ENCODE measurements around the gene KHK. TPM values are rescaled to one million over a fixed set of nuclear protein-coding genes. Genes with fewer than 3 reads are reported as not detected.

The KHK gene
- total RNA-seq, 1 experiment from 2014 or later: 1.7 TPM

DNA sequence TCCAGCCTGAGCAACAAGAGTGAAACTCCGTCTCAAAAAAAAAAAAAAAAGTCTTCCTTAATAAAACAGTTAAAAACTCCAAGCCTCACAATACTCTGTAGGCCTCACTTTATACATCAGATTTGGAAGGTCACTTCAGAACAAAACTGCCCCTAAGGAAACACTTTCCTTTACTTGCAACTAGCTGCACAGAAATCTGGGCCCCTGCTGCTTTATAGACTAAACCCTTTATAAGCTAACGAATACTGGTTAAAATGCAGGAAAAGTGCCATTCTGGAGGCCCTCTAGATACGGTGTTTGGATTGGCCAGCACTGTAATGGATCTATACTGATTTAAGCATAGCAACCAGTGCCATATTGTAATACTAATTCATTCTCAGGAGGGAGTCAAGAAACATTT lies 38.5 kb downstream of the KHK start:
- no peak for DNase-seq (ENCODE audit: extremely low read depth, low read depth)

DNA sequence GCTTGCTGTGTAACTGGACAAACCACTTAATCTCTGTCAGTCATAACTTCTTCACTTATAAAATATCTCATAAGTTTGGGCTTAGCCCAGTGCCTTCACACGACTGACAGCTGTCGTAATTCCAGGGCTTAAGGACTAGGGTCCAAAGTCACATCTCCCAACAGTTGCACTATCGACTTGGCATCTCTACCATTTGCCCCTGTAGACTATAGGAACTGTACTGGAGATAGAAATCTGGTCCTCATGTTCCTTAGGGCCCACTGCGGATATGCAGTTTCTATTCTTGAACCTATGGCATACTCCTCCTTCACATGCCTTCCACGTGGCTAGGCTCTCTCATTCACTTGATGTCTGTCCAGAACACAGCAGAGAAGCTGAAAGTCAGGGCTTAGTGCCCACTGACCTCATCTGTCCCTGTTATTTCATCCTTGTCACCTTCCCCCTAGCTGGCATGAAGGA lies 39.7 kb downstream of the KHK start:
- DNase-seq (ENCODE audit: extremely low read depth, low read depth): no peak

DNA sequence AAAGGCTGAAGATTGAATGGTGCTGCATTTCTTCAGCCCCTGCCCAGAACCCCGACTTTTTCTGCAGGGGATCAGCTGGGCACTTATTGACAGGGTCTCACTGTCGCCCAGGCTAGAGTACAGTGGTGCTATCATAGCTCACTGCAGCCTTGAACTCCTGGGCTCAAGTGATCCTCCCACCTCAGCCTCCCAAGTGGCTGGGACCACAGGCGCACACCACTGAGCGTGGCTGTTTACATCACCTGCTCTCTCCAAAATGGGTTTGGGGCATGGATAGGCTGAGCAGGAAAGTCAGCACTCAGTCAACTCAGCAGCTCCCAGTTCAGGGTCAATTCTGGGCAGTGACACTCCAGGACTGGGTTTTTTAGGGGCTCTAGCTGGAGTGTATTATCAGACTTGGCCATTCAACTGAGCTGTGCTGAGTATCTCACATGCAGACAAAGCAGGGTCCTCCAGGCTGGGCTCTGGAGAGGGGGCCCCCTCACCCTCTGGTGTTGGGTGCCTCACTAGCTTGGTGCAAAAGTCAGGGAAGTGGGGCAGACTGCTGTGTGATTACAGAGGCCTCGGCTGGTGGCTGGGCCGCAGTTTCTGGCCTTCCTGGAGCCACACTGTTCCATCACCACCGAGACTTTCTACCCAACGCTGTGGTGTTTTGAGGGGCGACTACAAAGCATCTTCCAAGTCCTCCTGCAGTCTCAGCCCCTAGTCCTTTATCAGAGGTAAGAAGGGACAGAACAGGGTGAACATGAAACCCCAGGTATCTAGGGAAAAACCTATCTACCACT lies 41.5 kb downstream of the KHK start:
- DNase-seq (ENCODE audit: extremely low read depth, low read depth): no peak

DNA sequence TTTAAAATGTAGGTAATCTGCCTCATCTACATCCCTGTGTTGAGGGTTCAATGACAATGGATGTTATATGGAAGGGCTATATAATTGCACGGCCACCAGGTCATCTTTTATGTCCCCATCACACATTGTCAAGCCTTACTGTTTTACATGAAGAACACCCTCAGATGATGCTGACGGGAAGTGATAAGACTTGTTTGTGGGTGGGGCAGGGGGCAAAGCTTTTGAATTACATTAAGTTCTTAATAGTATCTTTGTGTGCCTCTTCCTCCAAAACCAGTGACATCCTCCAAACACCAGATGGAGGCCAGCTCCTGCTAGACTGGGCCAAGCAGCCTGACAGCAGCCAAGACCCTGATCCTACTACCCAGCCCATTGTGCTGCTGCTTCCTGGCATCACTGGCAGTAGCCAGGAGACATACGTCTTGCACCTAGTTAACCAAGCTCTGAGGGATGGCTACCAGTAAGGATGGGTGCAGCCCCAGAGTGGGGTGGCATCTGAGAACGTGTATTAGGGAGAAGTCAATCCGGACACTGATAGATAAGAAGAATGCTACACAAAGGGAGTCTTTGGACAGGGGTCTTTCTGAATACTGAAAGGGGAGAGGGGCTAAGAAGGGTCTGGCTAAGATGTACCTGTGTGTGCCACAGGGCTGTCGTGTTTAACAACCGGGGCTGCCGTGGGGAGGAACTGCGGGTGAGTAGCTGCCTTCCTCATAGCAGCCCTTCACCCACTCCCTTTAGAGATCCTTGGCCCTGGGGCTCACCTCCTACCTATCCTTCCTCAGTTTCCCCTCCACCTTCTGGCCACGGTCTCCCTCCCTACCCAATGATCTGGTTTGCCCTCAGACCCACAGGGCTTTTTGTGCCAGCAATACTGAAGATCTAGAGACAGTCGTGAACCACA lies 42.3 kb downstream of the KHK start:
- DNase-seq (ENCODE audit: extremely low read depth, low read depth): no peak

DNA sequence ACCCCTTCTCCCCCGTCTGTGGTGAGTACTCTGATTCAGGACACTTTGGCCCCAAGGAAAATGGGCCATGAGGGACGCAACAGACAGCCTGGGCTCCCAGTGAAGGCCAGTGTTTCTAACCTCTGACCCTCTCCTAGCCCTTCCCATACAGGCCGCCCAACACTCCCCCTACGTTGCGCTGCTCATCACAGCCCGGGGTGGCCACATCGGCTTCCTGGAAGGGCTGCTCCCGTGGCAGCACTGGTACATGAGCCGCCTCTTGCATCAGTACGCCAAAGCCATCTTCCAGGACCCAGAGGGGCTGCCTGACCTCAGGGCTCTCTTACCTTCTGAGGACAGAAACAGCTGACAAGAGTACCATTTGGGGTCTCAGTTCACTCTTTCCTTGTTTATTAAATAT lies 43.8 kb downstream of the KHK start:
- DNase-seq (ENCODE audit: extremely low read depth, low read depth): no peak

DNA sequence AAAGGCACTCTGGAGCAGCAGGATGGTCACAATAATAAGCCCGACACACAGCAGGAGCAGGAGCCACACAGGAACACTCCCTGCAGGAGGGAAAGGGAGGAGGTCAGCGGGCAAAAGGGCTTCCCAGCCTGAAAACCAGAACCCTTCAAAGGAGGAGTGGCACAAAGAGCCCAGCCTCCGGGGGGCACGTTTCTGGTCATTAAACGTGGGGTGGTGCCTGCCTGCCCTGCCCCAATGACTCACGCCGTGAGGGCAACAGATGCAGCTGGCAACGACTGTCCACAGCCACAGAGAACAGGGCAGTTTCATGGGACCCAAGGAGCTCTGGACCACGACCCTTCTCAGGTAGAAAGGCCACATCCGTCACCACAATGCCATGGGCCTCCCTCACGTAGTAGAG lies 44.9 kb downstream of the KHK start:
- no peak for DNase-seq (ENCODE audit: extremely low read depth, low read depth)

DNA sequence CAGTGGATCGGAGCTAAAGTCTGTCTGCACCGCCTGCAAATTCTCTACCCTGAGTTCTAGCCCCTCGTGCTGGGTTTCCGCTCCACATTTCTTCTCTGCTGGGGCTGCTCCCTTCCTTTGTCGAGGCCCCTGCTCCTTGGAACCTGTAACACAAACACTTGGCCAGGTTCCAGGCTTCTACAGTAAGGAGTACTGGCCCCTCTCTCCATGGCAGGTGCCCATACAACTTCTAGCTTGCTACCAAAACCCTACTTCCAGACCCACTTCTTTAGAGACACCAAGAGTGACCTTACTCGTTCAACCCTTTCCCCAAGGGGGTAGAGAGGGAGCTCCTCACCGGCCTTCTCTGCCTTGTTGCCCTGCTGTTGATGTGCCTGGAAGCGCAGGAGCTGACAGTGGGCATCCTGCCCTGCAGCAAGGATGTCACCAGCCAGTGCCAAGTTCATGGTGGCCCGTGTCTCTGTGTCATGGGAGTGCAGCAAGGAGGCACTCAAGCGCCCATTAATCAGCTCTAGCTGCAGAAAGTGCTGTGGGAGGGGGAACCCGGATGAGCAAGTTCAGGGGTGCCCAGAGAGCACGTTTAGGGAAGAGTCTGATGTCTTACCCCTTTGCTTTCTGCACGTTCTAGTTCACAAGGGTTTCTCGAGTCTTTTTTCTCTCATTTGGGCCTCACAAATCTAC lies 46.8 kb downstream of the KHK start:
- DNase-seq (ENCODE audit: extremely low read depth, low read depth): no peak

DNA sequence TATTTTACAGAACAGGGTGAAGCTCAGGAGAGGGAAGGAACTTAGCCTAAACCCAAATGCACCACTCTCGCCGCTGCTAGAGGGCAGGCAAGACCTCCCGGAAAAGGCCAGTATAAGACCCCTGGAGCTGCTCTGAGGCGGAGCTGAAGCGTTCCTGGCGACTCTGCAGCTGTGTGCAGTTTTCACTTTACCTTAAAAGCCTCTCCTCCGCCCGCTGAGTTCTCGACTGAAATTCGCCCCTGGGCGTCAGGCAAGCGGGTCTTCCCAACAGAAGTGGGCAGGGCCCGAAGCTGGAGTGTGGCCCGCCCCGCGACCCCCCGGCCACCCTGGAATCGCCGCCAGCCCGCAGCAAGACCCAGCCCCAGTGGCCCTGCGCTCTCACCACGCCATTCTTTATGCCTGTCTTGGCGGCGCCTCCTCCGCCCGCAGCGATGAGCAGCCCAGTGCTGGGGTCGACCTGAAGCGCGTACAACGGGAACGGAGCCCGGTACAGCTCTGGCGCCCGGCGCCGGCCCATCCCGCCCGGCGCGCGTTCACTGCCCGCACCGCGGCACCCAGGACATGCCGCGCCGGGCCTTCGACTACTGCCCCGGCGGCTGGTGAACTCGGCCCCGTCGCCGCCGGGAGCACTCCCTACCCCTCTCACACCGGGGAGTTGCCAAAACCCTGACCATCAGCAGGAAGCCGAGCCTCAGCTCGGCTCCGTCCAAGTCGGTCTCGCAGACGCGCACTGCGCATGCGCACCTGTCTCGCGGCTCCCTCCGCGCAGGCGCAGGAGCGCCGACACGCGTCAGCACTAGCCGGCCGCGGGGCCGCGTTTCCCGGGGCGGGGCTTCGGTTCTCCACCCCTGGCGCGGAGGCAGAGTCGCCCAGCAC lies 47.6 kb downstream of the KHK start, which contains the start of gene PREB:
PREB (minus strand) TSS at position 732 of the 876 bp plus-strand sequence; CDS start at position 517, 215 bp downstream.
- peak; percentile 95 for DNase-seq (ENCODE audit: extremely low read depth, low read depth)

DNA sequence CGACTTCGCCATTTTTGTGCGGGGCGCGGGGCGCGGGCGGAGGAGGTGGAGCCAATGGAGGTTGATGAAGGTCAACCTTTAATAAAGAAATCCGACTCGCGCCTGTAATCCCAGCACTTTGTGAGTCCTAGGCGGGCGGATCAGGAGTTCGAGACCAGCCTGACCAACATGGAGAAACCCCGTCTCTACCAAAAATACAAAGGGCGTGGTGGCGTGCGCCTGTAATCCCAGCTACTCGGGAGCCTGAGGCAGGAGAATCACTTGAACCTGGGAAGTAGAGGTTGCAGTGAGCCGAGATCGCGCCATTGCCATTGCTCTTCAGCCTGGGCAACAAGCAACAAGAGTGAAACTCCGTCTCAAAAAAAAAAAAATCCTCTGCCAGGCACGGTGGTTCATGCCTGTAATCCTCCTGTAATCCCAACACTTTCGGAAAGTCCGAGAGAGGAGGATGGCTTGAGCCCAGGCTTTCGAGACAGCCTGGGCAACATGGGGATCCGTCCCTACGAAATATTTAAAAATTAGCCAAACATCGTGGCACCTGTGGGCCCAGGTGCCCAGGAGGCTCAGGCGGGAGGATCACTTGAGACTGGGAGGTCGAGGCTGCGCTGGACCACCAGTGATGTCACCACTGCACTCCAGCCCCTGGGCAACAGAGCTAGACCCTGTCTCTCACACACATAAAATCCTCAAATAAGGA lies 48.4 kb downstream of the KHK start:
- no peak for DNase-seq (ENCODE audit: extremely low read depth, low read depth)

DNA sequence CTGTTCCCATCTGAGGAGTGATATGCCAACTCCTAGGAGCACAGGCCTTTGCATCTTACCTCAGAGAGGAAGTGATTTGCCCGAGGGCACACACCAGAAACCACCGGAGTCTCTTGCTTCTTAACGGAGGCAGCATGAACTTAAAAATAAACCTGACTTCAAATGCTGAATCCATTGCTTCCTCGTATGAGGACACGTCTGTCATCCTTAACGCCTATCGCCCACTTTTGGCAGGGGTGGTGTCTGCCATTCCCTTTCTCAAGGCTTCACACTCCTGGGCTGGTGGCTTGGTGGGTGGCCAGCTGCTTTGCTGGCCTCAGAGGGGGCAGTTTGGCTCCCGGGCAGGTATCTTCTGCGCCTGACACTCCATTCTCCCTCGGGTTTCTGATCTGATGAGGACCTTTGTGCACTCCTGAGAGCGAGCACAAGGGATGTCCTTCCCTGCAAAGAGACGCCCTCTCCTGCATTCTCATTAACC lies 48.9 kb downstream of the KHK start:
- no peak for DNase-seq (ENCODE audit: extremely low read depth, low read depth)

DNA sequence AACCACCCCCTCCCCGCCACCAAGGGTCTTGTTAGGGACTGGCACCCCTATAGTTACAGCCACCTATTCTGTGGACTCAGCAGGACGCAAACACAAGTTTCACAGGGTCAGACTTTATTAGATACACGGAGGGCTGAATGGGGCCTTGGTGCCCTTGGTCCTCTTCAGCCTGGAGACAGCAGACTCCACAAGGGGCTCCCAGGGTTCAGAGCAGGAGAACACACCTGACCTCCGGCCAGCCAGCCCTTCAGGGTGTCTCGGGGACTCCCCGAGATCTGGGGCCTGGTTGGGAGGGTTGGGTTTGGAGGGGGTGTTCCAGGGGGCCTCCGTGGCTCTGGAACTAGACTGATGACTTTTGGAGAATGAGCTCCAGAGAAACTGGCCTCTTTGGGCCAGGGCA lies 50.2 kb downstream of the KHK start:
- no peak for DNase-seq (ENCODE audit: extremely low read depth, low read depth)

DNA sequence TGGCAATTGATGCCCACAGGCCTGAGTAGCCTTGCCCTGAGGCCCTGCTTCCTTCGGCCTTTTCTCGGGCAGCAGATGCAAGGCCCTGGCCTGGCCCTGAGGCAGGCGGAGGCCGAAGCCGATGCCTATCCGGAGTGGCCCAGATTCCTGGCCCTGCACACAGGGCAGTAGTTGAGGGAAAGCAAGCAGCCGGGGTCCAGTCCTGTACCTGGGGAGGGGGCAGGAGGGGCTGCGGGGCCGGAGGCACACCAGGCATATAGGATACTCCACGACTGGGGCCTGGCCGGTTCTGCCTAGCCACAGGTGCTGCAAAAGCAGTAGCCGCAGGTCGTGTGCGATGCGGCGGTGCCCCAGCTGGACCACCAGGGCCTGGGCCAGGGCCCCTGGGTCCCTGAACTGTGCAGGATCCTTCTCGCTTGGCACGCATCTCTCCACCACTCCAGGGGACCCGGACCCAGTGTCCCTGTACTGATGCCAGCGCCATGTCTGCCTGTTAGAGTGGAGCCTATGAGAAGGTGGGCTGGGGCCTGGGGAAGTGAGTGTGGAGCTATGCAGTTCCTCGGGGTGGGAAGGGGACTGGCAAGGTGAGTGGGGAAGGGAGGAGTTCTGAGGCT lies 50.9 kb downstream of the KHK start:
- no peak for DNase-seq (ENCODE audit: extremely low read depth, low read depth)

DNA sequence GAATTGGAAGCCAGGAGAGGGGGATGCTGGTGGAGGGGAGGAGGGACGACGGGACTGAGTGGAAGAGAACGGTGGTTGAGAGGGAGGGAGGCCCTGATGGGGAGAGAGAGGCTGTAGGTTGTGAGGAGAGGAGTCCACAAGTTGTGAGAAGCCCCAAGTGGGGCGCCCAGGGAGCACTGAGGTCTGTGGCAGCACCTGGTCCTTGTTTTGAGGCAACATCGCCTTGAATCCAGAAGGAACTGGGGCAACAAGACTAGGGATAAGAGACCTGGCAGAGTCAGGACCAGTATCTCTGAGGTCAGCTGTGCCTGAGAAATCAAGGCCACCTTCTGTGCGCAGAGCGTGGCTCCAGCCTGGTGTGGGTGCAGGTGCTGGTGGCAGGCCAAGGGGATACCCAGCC lies 51.5 kb downstream of the KHK start:
- no peak for DNase-seq (ENCODE audit: extremely low read depth, low read depth)

DNA sequence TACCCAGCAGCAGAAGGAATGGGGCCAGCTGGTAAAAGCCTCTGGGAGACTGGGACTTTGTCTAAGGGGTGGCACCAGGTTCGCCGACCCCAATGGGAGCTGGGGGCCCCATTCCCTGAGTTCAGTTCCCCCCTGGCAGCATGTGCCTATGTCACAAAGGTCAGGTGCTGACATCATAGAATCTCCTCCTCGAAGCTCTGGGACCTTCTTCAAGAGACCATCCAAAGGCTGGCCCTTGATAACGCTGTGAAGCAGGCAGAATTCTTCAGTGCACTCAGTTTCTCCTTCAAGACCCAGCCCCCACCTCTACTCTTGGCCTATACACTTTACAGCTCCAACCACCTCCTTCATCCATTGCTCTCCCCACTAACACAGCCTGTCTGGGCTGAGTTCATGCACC lies 52.7 kb downstream of the KHK start, which contains the start of gene PRR30:
PRR30 (minus strand) TSS at position 101 of the 400 bp plus-strand sequence. CDS start 1,081 bp downstream, outside the sequence.
- no peak for DNase-seq (ENCODE audit: extremely low read depth, low read depth)

DNA sequence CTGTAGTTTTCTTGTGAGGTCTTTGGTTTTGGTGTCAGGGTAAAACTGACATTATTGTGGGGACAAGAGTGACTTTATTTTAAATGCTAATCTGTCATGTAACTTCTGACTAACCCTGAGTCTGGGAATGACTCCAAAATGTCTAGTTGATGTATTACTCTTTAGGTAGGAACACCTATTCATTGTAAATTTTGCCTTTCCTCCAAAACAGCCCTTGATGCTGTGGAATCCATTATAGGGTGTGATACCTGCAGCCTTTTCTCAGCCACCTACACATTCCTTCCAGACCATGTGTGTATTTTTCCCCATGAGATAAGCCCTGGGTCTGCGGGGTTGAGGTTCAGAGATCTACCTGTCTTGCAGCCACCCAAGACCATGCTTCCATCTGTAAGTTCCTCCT lies 56.7 kb downstream of the KHK start:
- DNase-seq (ENCODE audit: extremely low read depth, low read depth): no peak

DNA sequence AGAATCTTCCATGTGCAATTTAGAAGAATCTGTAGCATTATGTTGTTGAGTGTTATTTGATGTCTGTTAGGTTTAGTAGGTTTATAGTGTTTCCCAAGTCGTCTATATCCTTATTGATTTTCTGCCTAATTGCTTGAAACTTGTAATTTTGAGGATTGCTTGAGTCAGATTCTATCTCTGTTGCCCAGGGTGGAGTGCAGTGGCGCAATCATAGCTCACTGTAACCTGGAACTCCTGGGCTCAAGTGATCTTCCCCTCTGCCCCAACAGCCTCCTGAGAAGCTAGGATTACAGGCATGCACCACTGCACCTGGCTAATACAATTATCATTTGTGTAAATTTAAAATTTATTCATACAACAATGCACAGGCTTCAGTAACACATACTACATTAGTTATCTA lies 59.1 kb downstream of the KHK start:
- no peak for DNase-seq (ENCODE audit: extremely low read depth, low read depth)

DNA sequence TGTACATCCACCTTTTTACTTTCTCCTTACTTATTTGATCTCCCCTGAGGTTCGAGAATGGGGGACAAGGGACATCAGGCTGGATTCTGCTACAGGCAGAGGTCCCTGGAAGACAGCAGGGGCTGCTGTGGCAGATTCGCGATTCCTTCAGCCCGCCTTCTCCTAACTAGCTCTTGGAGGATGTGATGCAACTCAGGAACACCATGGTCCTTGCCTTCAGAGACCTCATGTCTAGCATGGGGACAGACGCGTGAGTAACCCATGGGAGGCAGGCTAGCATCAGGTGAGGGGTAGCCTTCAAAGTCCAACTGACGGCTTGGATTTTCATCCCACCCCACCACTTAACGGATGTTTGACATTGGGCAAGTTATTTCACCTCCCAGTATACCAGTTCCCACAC lies 61.4 kb downstream of the KHK start:
- DNase-seq (ENCODE audit: extremely low read depth, low read depth): no peak

DNA sequence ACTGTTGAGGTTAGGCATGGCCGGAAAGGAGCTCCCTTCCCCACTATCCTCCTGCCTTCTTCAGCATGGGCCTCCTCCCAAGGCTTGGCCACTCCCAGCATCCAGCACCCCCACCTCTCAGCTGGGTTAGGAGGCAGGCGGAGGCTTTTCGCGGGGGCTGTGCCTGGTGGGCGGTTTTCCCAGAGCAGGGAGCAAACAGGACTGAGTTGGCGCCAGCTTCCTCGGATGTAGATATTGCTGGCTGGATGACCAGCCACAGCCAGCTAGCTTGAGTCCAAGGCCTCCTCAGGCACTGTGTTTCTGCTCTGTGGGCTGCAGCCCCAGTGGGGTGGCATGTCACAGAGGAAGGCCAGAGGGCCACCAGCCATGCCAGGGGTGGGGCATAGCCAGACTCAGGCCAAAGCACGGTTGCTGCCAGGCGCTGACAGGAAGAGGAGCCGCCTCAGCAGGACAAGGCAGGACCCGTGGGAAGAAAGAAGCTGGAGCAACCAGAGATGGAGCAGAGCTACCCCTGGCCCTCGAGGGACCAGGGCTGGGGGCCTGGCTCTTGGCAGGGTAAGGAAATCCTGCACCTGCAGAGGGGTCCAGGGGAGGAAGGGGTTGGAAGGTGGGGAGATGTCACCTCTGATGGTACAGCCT lies 62.3 kb downstream of the KHK start, which contains the start of gene TCF23:
TCF23 (plus strand) TSS at position 204 of the 639 bp plus-strand sequence; CDS start at position 334, 130 bp downstream.
- DNase-seq (ENCODE audit: extremely low read depth, low read depth): no peak
